GM13977 (cell line): ENCODE measurements around the gene TTLL4.

Experiments used
- DNase-seq: peaks from one replicate; pipeline ENCODE4 v3.0.0; 2012; ENCODE audit warnings: low spot score
- CTCF ChIP-seq: IDR thresholded peaks from 2 replicates; pipeline ENCODE4 v1.5.1; 2012; ENCODE audit warnings: mild to moderate bottlenecking, control low read depth; ENCODE audit not compliant: insufficient read depth; ENCODE audit errors: extremely low read depth, missing control alignments
- in situ Hi-C: fragments of 300-500 bp; cut with MboI; formaldehyde crosslinking; loops from one replicate; pipeline ENCODE4 v1.12.0; 2022; ENCODE audit warnings: low sequenced_read_pairs, low pct_unique_long_range_greater_than_20kb, mixed read lengths, inconsistent platforms; ENCODE audit not compliant: unreplicated experiment

TTLL4 gene

GRCh38 chr2:218802386-218802994 lies 91.9 kb downstream of the TTLL4 start:
- TF ChIP-seq CTCF: no peak
- in situ Hi-C loops: no loop called here
- DNase-seq: no peak

GRCh38 chr2:218804817-218805216 lies 94.2 kb downstream of the TTLL4 start:
- in situ Hi-C loops: no loop called here

More at GRCh38 chr2:218804817-218805216, 94.2 kb downstream of the TTLL4 start:
- TF ChIP-seq CTCF: no peak
- no peak for DNase-seq
